ENCODE data around the gene PTPRK.

The PTPRK gene

GRCh38 chr6:128005009-128005408, 515.4 kb downstream of the PTPRK start:
- no peak for DNase-seq (ENCODE audit: low read depth)

- no peak for DNase-seq (ENCODE audit: low read depth)
These were observed 520.0 kb downstream of the PTPRK start for GRCh38 chr6:128000363-128000762.

DNA sequence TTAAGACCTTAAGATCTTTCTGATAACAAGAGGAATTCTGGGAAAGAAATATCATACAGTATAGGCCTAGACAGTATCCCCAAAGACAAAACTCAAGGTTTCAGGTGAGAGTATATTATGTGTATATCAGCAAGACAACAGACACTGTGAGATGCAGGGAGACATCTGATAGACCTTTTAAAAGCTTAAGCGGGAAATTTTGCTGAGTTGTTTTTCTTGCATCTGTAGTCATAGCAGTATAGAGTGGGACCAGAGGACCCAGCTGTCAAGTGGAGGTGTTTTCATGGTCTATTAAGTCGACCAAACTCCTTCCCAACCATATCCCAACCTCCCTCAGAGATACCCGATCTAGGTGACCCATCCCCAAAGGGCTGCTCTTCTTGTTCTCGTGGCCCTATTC, 521.4 kb downstream of the PTPRK start:
- DNase-seq (ENCODE audit: low read depth), result no peak

GRCh38 chr6:127997496-127998164, 522.8 kb downstream of the PTPRK start:
- no peak for DNase-seq (ENCODE audit: low read depth)

- no peak for DNase-seq (ENCODE audit: low read depth)
These were observed 523.5 kb downstream of the PTPRK start for GRCh38 chr6:127996925-127997324.

- no peak for DNase-seq (ENCODE audit: low read depth)
These were observed 528.3 kb downstream of the PTPRK start for GRCh38 chr6:127992144-127992543.

DNA sequence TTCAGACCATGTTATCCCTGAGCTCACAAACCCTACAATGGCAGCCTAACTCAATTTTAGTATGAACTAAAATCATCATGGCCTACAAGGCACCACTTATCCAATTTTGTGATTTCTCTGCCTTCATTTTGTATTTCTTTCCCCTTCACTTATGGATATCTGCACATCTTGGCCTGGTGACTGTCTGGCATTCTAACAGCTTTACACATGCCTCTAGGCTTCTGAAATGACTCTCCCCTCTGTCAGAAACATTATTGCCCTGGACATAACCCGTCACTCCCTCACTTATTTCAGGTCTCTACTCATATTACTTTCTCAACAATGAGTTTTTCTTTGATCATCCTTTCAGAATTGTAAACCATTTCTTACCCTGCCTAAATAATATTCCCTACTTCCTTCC, 530.3 kb downstream of the PTPRK start:
- DNase-seq (ENCODE audit: low read depth), result no peak

- DNase-seq (ENCODE audit: low read depth), result no peak
These were observed 539.4 kb downstream of the PTPRK start for GRCh38 chr6:127980996-127981395.

DNA sequence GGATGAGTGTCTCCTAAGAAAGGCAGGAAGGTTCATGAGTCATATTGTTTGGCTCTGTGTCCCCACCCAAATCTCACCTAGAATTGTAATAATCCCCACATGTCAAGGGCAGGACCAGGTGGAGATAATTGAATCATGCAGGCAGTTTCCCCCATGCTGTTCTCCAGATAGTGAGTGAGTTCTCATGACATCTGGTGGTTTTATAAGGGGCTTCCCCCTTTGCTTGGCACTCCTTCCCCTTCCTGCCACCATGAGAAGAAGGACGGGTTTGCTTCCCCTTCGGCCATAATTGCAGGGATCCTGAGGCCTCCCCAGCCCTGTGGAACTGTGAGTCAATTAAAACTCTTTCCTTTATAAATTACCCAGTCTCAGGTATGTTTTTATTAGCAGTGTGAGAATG, 542.2 kb downstream of the PTPRK start:
- peak; percentile 12 for DNase-seq (ENCODE audit: low read depth)

GRCh38 chr6:127976796-127977195, 543.6 kb downstream of the PTPRK start:
- DNase-seq (ENCODE audit: low read depth), result no peak

- no peak for DNase-seq (ENCODE audit: low read depth)
These were observed 544.3 kb downstream of the PTPRK start for GRCh38 chr6:127976111-127976510.

- DNase-seq (ENCODE audit: low read depth), result peak; percentile 39
These were observed 547.6 kb downstream of the PTPRK start for GRCh38 chr6:127972815-127973214.

DNA sequence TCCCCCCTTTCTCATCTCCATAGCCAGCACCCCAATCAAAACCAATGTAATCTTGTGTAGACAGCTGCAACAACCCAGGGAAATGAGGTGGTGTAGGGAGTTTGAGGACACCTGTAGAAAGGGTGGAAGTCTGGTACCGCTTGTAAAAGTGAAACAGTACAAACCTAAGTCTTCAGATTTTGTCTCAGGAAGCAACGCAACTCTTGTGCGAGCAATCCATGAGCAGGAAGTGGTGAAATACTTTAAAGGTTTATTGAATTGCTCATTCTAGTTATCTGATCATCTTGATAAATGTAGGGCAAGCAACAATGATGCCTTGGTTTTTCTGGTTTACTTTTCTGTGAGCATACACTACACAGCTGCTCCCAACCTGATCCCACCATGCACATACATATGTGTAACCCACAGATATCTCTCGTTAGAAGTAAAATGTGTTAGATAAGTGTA, 548.4 kb downstream of the PTPRK start:
- DNase-seq (ENCODE audit: low read depth), result peak; percentile 34

- no peak for DNase-seq (ENCODE audit: low read depth)
These were observed 549.0 kb downstream of the PTPRK start for GRCh38 chr6:127971386-127971785.

DNA sequence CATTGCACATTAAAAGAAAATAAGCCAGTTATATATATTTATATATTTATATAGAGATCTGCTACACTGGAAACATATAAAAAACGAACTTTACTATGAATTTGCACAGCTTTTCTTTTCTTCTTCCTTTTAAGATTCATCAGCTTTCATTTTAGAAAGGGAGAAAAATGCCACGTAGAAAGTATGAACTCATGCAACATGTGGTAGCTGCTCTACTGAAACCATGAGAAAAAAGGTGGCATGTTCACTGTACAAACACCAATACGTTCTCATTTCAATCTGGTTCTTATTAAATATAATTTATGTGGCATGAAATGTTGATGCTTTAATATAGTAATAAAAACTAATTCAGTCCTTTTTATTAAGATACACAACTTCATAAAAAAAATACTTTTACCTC, 550.7 kb downstream of the PTPRK start:
- DNase-seq (ENCODE audit: low read depth), result no peak

DNA sequence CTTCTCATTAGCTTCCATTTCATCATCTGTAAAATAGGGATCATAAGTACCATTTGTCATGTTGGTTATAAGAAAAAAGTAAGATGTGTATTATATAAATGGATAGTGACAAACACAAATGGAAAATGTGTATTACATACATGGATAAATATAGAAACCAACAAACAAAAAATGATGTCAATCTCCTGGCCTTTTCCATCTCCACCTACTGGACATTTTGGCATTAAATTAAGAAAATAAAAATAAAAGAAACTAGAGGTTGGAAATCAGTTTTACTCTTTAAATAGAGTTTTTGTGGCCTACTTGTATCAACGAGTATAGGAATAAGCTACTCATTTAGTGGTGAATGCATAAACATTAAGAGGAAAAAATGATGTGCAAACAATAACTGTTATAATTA, 552.0 kb downstream of the PTPRK start:
- no peak for DNase-seq (ENCODE audit: low read depth)

- no peak for DNase-seq (ENCODE audit: low read depth)
These were observed 552.7 kb downstream of the PTPRK start for GRCh38 chr6:127967708-127968107.

DNA sequence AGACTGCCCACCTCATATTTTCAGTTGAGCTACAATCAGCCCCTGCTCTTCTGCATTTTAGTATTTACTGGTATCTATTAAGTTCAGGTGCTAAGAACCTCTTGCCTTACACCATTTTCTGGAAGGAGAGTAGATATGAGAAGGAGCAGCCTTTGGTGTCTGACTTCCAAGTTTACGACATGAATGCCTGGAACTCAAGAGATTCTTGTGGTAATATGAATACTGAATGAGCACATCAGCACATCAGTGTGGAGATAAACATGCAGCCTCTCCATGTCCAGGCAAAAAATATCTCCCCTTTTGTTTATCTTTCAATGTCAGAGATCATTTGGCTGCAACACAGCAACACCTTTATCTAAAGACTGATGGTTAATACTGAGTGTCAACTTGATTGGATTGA, 553.8 kb downstream of the PTPRK start:
- DNase-seq (ENCODE audit: low read depth), result no peak

DNA sequence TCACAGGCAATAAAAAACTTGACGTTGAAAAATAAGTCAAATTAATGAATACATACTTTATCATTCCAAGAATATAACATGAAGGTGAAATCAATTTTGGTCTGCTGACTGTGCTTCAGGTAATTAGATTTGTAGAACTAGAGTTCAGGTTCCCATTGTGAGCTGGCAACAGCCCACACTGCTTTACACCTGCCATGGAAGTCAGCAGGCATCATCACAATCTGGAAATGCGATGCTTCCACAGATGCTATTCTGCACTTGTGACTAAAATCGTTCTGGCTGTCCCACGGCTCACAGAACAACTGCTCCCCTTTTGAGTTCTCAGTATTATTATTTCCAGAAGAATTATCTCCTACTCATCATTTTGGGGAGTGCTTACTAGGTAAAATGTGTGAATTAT, 556.9 kb downstream of the PTPRK start:
- no peak for DNase-seq (ENCODE audit: low read depth)

GRCh38 chr6:127959869-127960268, 560.5 kb downstream of the PTPRK start:
- no peak for DNase-seq (ENCODE audit: low read depth)

DNA sequence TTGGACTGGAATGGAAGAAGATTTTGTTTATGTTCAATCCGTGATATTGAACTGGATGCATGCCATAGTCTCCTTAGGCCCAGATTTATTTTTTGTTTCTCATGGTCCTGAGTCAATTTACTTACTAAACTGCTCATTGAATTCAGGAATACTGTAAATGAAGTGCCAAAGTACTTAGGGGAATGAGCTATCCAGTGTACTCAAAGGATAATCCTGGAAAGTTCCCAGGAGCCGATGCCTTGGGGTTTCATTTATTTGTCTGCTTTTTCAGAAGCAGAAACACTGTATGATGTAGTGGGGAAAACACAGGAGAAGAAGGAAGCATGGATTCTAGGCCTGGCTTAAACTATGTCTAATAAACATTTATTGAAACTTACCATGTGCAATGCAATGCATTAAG, 563.4 kb downstream of the PTPRK start:
- no peak for DNase-seq (ENCODE audit: low read depth)

- no peak for DNase-seq (ENCODE audit: low read depth)
These were observed 564.0 kb downstream of the PTPRK start for GRCh38 chr6:127956260-127956888.

GRCh38 chr6:127954082-127954481, 566.3 kb downstream of the PTPRK start:
- DNase-seq (ENCODE audit: low read depth), result no peak

DNA sequence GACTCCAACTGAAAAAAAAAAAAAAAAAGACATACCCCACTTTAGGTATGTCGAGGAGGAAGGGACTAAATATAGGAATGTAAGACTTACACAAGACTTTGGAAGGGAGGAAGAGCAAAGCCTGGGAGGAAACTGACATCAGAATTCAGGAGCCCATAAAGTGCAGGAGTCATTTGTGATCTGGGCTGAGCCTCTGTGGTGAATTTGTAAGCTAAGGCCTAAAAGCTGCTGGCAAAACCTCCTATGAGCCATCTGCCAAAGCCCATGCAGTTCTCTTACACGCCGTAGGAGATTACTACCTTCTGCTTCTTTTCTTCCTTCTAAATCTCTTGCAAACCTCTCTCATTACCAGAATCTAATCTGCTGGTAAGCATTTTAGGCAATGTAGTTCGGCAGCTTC, 567.6 kb downstream of the PTPRK start:
- no peak for DNase-seq (ENCODE audit: low read depth)

All from activated T-cell treated with anti-CD3 and anti-CD28 coated beads for 24 hours (primary cell).